NCI-H510A (cell line): ENCODE results near the gene FRRS1L.
A peak's percentile ranks its signal among the peaks of the same experiment; 100 is the strongest.

ENCODE experiments used
- DNase-seq: peaks from one replicate; lab custom pipeline; 2025; lab: John Stamatoyannopoulos, UW

Gene FRRS1L

GRCh38 chr9:109176386-109176785 is 9.3 kb upstream of the FRRS1L start:
- DNase-seq, result no peak

- no peak for DNase-seq
Measured at GRCh38 chr9:109172935-109173334, 5.9 kb upstream of the FRRS1L start.

- DNase-seq, result no peak
Measured at GRCh38 chr9:109171926-109172325, 4.9 kb upstream of the FRRS1L start.

- no peak for DNase-seq
Measured at GRCh38 chr9:109168170-109168569, 1.1 kb upstream of the FRRS1L start.

- DNase-seq, result no peak
Measured at GRCh38 chr9:109167716-109168115, 667 bp upstream of the FRRS1L start.

GRCh38 chr9:109166171-109166770 is 778 bp downstream of the FRRS1L start:
- DNase-seq, result no peak

- DNase-seq, result no peak
Measured at GRCh38 chr9:109164042-109164441, 3.0 kb downstream of the FRRS1L start.

- no peak for DNase-seq
Measured at GRCh38 chr9:109163194-109163593, 3.9 kb downstream of the FRRS1L start.

- DNase-seq, result no peak
Measured at GRCh38 chr9:109162677-109163076, 4.4 kb downstream of the FRRS1L start.

- DNase-seq, result no peak
Measured at GRCh38 chr9:109161471-109161870, 5.6 kb downstream of the FRRS1L start.

- no peak for DNase-seq
Measured at GRCh38 chr9:109159583-109159982, 7.5 kb downstream of the FRRS1L start.

GRCh38 chr9:109158651-109159050 is 8.4 kb downstream of the FRRS1L start:
- DNase-seq, result no peak

- no peak for DNase-seq
Measured at GRCh38 chr9:109156708-109157107, 10.3 kb downstream of the FRRS1L start.

GRCh38 chr9:109150925-109151545 is 16.0 kb downstream of the FRRS1L start:
- peak; percentile 3 for DNase-seq

GRCh38 chr9:109149722-109150121 is 17.3 kb downstream of the FRRS1L start:
- no peak for DNase-seq

- DNase-seq, result no peak
Measured at GRCh38 chr9:109149089-109149488, 18.0 kb downstream of the FRRS1L start.

GRCh38 chr9:109145051-109145450 is 22.0 kb downstream of the FRRS1L start:
- no peak for DNase-seq

GRCh38 chr9:109143881-109144562 is 23.0 kb downstream of the FRRS1L start:
- DNase-seq, result peak; percentile 38

GRCh38 chr9:109141375-109141774 is 25.7 kb downstream of the FRRS1L start:
- no peak for DNase-seq

GRCh38 chr9:109139851-109140250 is 27.2 kb downstream of the FRRS1L start:
- no peak for DNase-seq

- no peak for DNase-seq
Measured at GRCh38 chr9:109138421-109138820, 28.6 kb downstream of the FRRS1L start.

- DNase-seq, result no peak
Measured at GRCh38 chr9:109134167-109134578, 32.9 kb downstream of the FRRS1L start.

GRCh38 chr9:109133533-109133932 is 33.5 kb downstream of the FRRS1L start:
- no peak for DNase-seq
